Measurements from ENCODE around the gene SNCG.
"Not testable (repeated sequence)": the region's sequence is repeated elsewhere in the genome, so short reads cannot be mapped to it uniquely, and the experiment has no call there.

The SNCG gene

DNA sequence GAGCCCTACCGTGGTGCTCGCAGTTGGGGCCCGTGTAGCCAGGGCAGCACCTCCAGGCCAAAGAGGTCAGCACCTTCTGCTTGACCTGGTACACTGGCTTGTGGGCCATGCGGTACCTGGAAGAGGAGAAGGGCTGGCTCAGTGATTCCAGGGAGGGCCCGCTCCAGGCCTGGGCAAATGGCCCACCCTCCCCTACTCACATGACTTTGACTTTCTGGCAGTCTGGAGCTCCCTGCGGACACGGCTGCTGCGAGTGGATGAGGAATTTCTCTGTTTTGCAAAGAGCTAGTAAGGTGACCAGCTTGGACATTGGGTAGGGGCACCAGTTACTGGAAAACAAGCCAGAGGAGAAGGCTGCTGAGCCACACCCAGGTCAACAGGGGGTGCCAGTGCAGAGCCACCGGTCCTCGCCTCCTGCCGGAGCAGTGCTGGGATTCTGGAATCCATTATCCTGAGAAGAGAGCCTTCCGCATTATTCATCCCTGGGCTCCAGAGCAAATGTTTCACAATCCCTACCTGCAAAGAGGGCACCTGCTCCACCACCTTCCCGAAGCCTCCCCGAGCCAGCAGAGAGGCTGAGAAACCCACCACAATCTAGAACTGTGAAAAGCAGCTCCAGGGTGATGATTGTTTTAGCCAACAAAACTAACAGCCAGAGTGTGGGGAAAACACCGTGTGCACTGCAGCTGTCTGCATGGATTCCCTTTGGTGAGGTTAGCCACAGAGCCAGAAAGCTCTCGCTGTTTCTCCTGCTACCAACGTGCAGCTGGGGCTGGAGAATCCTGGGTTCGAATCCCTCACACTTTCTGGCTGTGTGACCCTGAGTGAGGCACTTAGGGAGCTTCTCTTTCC lies 12.8 kb upstream of the SNCG start:
- peak; percentile 38 for DNase-seq

DNA sequence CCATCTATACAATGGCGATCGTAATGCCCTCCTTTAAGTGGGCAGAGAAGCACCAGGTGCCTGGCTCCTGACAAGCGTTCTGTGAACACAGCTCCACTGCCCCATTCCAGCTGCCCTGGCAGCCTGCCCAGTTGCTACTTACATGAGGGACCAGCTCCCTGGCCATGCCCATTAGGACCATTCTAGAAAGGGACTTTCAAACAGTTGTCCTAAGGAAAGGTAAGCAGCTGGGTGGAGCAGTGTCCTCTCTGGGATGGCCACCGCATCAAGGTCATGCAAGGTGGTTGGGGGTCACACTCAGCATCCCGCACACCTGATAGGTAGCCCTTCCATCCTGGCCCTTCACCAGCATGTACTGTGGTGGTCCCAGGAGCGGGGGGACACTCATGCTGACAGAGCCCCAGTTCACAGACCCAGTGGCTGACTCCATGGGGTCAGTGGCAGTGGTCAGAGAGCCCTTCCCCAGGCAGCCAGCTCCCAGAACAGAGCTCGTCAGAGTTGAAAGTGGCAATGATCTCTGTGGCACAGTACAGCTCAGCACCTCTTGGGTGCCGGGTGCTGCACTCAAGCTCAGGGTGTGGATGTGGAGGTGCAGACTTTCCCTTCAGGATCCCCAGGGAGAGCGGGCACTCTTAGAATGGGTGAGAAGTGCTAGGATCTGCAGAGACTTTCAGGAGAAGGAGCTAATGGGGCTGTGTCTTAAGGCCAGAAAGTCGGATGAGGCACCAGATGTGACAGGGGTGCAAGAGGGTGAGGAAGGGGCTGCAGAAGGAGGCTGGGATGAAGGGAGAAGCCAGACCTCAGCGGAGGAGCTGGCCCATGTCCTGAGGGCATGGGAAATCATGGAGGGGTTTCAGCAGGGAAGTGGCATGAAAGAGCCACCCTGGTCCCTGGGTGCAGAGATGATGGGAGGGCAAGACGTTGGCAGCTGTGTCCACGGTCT lies 11.9 kb upstream of the SNCG start:
- no peak for DNase-seq

- not testable (repeated sequence) for DNase-seq
These were observed 10.6 kb upstream of the SNCG start for GRCh38 chr10:86947806-86948205.

GRCh38 chr10:86950349-86950748 lies 8.1 kb upstream of the SNCG start:
- no peak for DNase-seq

DNA sequence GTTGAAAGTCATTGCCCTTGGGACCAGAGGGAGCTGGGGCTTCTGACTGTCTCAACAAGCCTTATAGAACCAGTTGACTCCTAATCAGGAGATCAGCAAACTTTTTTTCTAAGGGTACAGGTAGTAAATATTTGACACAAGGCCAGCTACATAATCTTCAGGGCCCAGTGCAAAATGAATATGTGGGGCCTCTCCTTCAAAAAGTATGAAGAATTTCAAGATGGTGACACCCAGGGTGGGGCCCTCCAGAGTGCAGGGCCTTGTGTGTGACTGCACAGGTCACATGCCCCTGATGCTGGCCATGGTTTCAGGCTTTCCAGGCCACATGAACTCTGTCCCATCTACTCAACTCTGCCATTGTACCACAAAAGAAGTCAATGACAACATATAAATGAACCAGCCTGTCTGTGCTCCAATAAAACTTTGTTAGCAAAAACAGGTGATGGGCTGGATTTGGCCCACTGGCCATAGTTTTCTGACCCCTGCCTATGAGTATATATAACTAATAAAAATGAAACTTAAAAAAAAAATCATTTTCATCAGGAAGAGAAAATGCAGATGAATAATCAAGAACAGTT lies 7.1 kb upstream of the SNCG start:
- DNase-seq: no peak

GRCh38 chr10:86952106-86952505 lies 6.3 kb upstream of the SNCG start:
- DNase-seq: no peak

GRCh38 chr10:86952697-86953096 lies 5.7 kb upstream of the SNCG start:
- DNase-seq: not testable (repeated sequence)

- DNase-seq: peak; percentile 74
These were observed 4.4 kb upstream of the SNCG start for GRCh38 chr10:86953747-86954680.

- no peak for DNase-seq
These were observed 3.5 kb upstream of the SNCG start for GRCh38 chr10:86954681-86955500.

DNA sequence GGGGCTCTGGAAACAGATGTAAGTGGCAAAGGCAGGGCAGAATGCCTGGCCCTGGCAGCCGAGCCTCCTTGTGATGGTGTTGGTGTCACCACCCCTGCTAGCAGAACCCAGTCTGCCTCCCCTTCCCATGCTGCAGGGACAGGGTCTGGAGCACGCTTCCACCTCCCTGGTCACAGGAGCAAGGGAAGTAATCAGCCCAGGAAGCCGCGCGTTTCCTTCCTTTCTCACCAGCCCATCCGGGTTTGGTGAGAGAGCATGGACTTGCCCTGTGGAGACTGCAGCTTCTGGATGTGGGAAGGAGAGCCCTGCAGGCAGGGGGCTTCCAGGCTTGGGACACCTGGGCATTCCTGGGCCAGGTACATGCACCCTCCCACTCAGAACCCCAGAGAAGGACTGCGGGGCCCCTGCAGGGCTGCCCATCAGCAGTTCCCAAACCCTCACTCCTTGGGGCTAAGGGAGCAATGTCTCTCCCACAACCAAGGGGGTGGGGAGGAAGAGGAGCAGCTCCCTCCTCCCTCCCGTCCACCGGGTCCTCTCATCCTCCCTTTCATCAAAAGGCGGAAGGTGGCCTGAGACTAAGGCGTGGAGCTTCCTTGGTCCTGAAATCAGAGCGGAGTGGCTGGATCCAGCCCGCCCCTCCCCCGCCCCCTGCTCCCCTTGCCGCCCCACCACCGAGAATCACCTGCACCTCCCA lies 2.8 kb upstream of the SNCG start:
- no peak for DNase-seq

GRCh38 chr10:86956195-86956847 lies 2.1 kb upstream of the SNCG start:
- DNase-seq: no peak

- DNase-seq: no peak
These were observed 1.5 kb upstream of the SNCG start for GRCh38 chr10:86956848-86957448.

- no peak for DNase-seq
These were observed 806 bp upstream of the SNCG start, which contains the start of gene MMRN2 for GRCh38 chr10:86957471-86958115. MMRN2 (minus strand) TSS chr10:86957615; CDS start chr10:86957541, 74 bp downstream.

DNA sequence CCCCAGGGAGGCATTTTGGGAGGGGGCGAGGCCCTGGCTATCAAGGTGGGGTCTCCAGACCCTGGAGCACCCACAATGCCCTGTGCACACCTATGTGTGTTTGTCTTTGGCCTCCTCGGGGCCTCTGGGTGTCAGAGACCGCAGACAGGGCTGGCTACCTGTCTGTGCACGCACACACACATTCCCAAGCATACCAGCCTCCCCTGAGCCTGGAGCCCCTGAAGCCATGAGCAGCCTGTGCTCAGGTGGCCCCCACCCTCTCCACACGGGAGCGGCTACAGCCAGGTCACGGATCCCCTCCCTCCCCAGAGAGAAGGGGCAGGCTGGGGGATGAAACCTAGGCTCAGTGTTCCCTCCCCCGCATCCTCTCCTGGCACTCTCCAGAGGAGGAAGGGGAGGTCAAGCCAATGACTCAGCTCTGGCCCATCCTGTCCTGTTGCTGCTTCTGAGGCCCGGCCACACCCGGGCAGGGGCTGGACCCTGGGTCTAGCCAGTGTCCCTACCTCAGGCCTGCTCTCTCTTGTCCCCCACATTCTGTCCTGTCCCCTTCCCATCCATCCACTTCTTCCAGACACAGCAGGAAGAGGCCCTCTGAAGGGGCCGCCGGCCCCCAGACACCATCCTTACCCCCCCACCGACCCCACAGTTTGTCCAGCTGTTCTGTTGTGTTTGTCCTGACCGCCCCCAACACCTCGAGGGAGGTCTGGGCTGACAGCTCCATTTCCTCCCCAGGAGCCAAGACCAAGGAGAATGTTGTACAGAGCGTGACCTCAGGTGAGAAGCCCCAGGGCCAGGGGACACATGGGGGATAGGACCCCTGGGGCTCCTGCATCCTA lies 720 bp downstream of the SNCG start:
- DNase-seq: peak; percentile 43

DNA sequence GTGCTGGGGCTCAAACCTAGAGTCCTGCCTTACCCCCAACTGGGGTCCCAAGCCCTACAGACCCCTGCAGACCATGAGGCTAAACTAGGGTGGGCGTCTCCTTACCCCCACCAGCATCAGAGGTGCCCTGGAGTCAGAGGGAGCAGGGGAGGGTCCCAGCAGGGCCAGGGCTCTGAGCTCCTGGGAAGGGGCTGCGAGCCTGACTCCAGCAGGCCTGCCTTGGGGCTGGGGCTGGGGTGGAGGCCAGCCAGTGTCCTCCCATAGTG lies 1.3 kb downstream of the SNCG start:
- no peak for DNase-seq

- peak; percentile 55 for DNase-seq
These were observed 1.8 kb downstream of the SNCG start for GRCh38 chr10:86960003-86960862.

DNA sequence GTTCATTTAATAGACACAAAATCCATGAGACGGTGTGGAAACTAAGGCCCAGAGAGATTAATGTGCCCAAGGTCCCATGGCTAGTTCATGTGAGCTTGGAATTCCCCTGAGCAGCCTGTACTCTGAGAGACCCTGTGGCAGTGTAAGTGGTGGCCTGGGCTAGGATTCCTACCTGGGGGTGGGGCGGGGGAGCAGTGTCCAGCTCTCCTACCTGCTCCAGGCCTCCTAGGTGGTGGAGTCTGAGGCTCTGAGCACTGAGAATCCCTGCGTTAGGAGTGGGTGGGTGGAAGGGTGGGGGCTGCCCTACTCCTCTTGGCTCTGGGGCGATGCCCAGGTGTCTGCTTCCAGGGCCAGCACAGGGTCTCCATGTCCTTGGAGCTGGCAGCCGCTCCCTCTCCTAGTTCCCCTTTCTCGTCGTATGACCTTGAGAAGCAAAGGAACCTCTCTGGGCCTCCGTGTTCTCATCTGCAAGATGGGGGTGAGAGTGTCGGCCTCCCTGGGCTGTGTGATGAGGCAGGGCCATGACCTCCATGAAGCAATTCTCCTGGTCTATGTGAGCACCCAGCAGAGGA lies 2.5 kb downstream of the SNCG start:
- no peak for DNase-seq
